ENCODE results near the gene ADORA2A. TPM values are rescaled to one million over a fixed set of nuclear protein-coding genes. Genes with fewer than 3 reads are reported as not detected.

ADORA2A gene
- total and polyA plus RNA-seq, 2 of the 8 experiments (the other 6 are each of a cell fraction or from before 2014, with no cell fraction given) = 7.1 to 20.3 TPM

DNA sequence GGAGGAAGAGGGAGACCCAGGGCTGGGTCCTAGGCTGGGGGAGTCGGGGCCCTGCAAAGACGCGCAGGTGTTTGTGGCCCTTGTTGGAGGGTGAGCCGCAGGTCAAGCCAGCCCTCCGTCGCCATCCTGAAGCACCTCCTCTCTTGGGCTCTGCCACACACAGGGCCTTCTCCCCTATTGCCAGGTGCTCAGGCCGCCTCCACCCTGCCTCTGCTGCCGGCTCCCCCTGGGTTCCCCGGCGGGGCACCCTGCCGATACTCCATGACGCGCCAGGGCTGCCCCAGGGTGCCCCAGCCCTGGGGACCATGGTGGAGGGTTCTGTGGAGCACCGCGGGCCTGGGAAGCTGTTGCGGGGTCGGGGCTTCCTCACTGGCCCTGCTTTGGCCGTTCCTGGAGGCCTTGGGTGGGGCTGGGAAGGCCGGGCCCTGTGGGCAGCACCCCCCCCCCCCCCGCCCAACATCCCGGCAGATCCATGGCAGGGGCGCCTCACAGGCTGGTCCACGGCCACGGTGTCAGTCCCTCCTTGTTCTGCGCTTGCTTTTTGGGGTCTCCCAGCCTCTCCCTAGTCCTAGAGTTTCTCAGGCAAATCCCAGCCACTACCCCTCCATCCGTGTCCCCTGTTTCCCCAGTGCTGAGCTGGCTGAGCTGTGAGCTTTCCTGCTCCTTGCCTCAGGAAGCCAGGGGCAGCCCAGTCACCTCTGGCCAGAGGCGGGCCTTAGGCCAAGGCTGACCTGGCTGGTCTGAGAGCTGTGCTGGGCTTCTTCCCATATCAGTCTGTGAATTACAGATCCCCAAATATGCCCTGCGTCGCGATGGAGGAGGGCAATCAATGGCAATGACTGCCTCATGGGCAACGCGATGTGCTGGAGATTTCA lies 2.3 kb upstream of the ADORA2A start (continued):
- TF ChIP-seq, protein P1, sequence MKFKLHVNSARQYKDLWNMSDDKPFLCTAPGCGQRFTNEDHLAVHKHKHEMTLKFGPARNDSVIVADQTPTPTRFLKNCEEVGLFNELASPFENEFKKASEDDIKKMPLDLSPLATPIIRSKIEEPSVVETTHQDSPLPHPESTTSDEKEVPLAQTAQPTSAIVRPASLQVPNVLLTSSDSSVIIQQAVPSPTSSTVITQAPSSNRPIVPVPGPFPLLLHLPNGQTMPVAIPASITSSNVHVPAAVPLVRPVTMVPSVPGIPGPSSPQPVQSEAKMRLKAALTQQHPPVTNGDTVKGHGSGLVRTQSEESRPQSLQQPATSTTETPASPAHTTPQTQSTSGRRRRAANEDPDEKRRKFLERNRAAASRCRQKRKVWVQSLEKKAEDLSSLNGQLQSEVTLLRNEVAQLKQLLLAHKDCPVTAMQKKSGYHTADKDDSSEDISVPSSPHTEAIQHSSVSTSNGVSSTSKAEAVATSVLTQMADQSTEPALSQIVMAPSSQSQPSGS (IDR thresholded peaks at IDR 0.05; ENCODE audit: low read length) = no peak
- TF ChIP-seq MAFK (IDR thresholded peaks at IDR 0.05; ENCODE audit: low read depth, low read length) = no peak
